ENCODE results near the gene CMSS1.
A peak's percentile ranks its signal among the peaks of the same experiment; 100 is the strongest.
"Not testable (repeated sequence)": the region's sequence is repeated elsewhere in the genome, so short reads cannot be mapped to it uniquely, and the experiment has no call there.

CMSS1 gene

DNA sequence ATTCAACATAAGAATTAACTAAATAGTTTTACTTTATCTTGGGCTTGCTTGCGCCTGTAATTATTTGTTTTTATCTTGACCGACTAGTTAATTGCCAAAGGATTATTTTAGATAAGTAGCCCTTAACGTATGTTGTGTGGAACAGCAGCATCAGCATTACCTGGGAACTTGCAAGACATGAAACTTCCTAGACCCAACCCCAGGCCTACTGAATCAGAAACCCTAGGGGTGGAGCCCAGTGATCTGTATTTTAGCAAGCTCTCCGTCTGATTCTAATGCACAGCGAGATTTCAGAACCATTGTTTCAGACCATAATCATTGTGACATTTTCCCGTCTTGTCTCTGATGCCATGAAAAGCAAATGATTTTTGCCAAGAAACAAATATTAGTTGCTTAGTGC, 265.5 kb downstream of the CMSS1 start:
- DNase-seq (ENCODE audit: low spot score), result no peak

DNA sequence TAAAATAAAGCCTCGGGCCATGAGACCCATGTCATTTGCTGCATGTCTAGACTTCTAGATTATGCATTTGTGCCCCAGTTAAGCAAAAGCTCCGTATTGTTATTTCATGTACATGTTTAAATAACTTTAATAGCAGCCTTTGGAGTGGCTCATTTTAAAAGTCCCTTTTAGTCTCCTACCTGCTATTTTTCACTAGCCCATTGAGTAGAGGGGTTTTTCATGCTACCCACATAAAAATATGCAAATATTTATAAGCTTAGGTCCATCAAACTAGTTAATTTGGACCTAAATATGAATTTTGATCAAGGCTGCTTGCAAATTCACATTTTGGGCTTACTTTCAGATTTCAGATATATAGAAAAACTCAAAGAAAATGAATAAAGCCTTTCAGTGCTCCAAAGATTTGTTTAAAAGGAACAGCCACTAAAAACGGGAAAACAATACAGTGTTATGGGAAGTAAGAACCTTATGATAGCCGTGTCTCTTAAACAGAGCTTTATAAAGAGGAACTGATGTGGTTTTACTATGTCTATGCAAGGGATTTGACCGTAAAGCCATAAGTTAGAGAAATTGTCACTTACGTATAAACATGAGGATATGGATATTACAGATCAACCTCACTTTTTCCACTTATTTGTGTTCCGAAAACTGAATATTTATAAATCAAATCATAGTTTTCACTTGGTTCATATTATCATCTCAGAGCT, 266.6 kb downstream of the CMSS1 start:
- DNase-seq (ENCODE audit: low spot score), result no peak

DNA sequence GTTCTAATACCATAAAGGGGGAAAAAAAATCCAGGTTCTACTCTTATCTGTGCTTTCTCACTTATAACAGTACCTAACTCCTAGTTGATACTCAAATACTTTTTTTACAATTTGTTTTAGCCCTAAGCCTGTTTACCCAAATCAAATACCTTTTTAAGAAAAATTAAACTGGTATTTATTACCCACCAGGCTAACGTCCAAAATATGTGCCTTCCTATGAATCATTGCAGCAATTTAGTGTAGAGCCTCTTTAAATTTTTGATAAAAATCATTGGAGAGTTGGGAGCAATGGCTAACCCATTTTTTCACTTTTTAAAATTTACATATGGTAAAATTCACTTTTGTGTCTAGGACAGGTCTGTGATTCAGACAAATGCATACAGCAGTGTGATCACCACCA, 268.7 kb downstream of the CMSS1 start:
- no peak for DNase-seq (ENCODE audit: low spot score)

DNA sequence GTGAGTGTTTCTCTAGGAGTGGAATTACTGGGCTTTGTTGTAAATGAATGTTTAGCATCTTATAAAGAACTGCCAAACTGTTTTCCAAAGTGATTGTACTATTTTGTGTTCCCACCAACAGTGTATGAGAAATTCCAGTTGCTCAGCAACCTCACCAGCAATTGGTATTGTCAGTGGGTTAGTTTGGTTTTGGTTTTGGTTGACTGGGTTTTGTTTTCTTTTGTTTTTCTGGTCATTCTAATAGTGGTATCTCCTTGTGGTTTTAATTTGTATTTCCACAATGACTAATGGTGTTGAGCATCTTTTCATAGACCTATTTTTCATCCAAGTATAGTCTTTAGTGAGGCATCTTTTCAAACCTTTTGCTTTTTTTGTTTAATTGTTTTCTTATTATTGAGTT, 269.5 kb downstream of the CMSS1 start:
- peak; percentile 35 for DNase-seq (ENCODE audit: low spot score)

DNA sequence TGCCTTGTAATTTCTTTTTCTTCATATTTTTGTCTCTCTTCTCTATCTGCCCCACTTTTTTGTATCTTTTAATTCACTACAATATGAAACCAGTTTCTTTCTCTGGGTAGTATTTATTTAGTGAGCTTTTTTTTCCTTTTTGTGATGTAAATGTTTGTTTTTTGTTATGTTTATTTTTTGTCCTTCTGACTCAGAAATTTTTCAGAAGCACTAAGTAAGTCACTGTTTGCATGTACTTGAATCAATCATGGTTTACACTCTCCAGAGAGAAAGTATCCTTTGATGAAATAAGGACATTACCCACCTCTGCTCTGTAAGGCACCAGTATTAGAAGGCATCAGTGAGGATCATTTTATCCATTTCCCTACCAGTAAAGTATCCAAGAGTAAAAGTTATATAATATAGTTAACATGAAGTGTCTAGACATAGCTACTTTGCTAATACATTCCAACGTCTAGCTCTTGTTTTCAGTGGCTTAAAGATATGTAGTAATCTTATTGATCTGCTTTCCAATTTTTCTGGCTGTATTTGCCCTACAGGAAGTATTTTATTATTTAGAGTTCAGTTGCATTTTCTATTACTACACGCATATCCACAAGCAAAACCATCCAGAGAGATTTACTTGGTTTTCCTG, 271.2 kb downstream of the CMSS1 start:
- no peak for DNase-seq (ENCODE audit: low spot score)

DNA sequence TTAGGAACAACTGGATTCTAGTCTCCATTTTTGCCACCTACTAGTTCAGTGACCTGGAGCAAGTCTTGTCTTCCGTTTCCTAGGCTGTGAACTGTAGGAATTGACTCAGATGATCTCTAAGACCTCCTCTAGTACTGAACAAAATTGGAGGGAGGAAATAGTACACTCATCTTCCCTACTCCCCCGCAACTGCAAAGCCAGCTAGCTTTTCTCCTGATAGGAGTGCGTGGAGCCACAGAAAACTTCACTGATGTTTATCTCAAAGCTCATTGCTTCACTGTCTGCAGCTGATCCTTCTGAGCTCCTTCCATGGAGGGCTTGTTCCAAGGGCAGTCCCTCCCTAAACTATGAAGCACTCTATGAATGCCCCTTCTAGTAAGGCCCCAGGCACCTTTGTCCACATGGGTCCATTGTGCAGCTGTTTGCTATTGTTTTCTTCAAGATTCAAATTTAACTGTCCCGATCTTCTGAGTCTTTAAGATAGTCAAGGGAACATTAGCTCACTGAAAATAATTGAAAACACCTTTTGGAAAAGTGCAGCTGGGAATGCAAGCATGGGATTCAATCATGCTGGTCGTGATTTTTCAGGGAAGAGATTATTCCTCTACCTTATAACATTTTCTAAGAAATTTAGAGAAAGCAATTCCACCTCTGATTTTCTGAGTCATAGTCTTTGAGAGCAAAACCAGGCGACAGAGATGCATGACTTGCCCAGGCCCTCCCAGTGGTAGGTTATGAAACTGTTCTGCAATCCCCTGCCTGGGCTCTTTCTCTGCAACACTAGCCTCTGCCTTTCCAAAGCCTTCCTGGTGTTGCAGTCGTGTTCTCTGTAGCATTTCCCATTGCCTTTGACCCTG, 272.4 kb downstream of the CMSS1 start:
- peak; percentile 51 for DNase-seq (ENCODE audit: low spot score)

DNA sequence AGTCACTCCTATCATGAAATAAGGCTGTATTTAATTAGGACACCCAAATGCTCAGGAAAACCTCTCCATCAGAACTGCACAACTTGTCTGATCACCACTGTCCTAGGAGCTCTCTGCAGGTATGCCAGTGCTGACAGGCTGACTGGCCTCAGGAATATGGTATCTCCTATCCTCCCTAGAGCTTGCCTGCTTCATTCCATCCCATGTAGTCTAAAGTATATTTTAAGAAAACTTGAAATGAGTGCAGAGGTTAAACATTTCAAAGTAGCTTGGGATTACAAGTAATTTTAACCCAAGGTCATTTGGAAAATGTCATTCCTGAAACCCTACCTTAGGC, 273.0 kb downstream of the CMSS1 start:
- DNase-seq (ENCODE audit: low spot score), result no peak

DNA sequence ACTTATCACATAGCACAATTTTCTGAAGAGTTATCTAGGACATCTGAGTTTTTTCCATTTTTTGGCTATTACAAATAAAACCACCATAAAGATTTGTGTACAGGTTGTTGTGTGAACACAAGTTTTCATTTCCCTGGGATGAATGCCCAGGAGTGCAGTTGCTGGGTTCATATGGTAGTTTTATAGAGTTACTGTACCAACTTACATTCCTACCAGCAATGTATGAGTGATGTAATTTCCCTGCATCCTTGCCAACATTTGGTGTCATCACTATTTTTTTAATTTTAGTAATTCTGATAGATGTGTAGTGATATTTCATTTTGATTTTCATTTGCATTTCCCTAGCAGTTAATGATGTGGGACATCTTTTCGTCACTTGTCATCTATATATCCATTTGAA, 276.2 kb downstream of the CMSS1 start:
- DNase-seq (ENCODE audit: low spot score), result no peak

DNA sequence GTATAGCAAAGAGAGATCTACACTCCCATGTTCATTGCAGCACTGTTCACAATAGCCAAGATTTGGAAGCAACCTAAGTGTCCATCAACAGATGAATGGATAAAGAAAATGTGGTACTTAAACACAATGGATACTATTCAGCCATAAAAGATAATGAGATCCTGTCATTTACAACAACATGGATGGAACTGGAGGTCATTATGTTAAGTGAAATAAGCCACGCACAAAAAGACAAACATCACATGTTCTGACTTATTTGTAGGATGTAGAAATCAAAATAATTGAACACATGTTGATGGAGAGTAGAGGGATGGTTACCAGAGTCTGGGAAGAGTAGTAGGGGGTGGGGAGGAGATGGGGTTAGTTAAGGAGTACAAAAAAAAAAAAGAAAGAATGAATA, 278.6 kb downstream of the CMSS1 start:
- DNase-seq (ENCODE audit: low spot score), result not testable (repeated sequence)

DNA sequence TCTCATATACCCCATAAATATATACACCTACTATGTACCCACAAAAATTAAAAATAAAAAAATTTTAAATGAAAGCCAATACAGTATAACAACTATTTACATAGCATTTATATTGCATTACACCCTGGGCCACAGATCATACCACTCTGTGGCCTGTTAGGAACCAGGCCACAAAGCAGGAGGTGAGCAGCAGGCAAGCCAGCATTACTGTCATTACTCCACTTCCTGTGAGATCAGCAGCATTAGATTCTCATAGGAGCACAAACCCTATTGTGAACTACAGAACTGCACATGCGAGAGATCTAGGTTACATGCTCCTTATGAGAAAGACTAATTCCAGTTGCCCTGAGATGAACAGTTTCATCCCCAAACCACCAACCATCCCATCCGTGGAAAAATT, 279.2 kb downstream of the CMSS1 start:
- DNase-seq (ENCODE audit: low spot score), result no peak

DNA sequence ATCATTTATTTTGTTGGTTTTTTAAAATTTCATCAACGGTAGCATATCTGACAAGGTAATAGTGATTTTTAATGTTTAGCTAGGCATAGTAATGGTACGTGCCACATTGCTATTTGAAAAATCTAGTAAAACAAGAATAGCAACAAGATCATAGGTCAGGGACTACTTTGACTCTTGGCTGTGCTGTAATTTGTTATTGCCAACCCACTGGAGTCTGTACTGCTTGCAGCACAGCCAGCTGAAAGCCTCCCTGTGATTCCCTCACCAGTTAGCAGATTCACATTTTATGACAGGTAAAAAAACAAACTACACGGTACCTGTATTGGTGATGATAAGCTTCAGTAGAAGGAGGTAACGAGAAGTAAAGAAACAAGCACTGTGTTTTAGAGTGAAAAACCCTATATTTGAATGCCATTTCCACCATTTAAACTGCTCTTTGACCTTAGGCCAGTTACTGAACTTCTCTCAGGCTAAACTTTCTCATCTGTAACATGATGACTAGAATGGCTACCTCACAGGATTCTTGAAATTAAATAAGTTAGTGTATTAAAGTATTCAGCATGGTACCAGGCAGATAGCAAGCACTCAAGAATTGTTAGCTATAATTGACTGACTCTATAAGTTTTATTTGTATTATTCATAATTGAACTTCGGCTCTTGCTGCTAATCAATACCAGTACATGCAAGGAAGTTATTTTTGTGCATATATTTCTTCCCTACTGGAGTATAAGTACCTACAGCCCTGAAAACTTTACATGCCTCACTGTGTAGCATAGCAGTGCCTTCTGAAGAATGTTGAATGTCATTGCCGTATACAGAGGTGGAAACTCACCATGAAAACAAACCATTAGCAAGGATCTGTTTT, 280.5 kb downstream of the CMSS1 start:
- no peak for DNase-seq (ENCODE audit: low spot score)

DNA sequence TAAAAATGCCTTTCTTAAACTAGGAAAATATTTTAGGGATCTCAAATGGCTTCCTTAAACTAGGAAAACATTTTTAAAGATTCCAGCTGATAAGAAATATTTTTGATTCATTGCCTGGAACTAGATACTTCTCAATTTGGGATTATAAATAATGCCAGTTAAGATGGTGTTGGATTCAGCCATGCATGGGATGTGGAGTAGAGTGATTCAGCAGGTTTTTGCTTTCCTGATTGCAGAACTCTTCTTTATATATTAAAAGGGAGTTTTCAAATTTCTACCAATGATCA, 281.1 kb downstream of the CMSS1 start:
- DNase-seq (ENCODE audit: low spot score), result no peak

DNA sequence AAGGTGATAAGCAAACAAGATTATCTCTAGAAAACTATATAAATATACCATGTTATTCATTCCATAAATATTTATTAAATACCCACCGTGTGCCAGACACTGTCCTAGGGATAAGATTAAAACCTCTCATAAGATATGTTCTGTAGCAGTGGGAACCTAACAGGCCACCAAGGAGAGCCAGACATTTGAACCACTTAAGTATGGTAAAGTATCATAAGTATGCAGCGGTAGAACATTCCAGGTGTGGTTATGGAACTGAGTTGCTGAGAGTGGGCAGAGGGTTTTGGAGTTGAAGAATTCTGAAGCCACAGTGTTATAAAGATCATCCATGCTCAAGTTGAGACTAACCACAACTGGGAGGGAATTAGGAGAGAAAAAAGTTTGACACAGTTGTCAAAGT, 282.0 kb downstream of the CMSS1 start:
- DNase-seq (ENCODE audit: low spot score), result no peak

DNA sequence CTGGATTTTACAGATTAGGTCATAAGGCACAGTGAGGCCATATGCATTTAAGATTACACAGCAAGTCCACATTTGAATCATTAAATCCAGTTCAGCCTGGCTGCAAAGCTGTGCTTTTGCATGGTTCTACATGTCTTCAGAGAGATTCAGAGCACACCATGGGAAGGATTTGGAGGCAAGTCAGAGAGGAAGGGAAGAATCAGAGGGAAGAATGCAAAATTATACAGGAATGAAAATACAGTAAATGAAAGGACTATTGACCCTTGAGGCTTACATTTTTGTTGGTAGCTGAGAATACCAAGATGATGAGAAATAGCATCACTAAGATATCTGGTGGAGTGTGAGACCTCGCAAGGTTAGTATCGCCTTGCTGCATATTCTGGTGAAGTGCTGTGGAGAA, 282.8 kb downstream of the CMSS1 start:
- peak; percentile 46 for DNase-seq (ENCODE audit: low spot score)

DNA sequence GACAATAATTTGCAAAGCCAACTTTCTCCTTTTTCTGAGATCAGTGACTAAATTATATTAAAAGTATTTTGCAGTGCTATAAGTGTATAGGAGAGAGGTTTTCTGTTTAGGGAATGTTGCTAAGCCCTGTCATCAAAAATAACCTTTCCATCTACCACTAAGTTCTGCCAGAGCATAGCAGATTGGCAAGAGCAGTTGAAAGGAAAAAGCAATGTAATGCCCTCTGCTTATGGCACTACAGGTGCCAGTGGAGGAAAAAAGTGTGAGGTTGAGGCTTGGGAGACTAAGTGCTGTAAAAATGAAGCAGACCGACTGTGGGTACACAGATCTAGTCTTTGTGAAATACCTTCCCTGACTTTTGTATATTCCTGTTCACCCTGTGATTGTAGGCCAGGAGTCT, 285.1 kb downstream of the CMSS1 start:
- no peak for DNase-seq (ENCODE audit: low spot score)

DNA sequence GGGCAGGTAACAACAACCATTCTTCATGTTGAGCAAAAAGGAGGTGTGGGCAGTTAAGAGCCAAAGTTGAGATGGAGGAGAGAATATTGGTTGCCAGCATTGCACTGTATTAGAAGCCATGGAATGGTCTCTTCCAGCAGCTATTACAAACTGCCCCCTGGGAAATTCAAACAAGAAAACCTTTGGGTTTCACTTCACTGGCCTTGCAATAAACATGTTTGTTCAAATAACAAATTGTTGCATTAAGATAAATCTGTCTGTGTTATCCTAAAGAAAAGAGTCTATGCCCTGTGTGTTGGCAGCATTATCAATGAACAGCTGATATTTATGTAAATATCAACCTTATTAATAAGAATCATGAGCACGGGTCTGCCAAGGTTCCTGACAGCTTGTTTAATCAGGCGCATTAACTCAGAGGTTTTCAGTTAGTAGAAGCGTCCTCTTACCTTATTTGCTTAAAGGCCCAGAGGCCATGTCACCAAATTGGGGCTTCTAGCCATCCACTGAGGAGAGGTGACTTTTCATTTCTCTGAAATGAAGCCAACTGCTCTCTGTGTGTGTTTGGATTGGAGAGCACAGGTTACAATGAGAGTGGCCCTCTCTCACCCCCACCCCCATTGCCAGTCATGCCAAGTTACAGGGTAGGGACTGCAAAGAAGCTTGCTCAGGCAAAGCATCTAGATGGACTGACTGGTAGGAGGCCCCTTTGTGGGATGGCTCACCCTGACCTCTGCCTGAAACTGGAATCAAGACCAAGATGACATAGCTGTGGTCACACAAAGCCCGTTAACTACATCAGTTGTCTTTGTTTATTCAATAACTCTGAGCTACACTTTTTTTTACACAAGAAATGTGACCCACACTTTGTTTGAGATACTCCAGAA, 286.1 kb downstream of the CMSS1 start:
- peak; percentile 40 for DNase-seq (ENCODE audit: low spot score)

DNA sequence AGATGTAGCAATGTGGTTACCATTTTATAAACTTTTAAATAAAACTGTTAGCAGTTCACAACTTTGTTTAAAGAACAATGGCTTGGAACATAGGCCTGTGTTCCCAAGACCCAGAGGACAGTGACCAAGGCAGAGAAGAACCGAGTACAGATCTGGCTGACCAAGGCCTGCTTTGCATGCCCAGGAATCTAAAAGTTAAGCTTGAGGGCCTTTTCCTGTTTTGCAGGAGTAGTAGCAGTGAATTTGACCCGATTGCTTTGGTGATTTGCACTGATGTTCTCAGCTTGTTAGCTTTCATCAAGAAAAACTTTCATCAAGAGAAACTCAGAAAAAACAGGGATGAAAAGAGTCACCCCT, 286.8 kb downstream of the CMSS1 start:
- no peak for DNase-seq (ENCODE audit: low spot score)

DNA sequence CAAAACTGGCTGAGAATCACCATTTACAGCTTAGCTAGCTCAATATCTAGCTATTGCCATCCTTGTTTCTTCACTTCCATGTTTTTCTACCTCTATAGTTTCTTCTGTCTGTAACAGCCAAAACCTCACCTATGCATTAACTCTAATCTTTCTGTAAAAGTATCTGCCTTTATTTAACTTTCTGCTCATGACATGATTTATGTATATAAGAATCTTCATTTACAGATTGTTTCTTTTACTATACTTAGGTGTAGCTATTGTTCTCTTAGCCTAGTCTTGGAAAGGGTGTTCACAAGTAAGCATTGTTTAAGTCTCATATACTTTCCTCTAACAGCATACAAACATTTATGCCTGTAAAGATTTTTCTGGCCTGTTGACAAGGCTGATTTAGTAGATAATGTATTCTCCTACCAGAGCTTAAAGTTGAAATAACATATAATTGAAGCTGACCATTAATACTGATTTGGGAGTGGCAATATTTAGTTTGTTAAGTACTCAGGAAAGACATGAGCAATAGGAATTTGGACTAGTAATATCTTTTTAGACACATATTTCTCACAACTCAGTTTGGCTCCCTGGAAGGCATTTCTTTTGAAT, 287.3 kb downstream of the CMSS1 start:
- no peak for DNase-seq (ENCODE audit: low spot score)

DNA sequence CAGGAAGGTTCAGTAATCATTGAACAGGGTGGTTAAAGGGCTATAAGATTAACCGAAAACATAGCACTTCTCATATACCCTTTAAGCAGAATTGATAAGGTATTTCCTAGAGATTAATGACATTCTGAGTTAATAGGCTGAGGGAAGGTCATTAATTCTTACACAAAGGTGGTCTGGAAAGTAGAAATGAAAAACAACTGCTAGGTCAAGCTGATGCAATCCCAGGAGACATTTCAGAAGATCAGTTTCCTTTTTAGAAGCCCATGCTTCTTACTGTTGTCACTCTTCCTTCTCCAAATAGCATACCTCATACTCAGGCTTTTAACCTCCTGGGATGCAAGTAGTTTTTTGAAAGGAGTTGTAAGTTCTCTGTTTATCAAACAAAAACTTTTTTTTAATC, 287.8 kb downstream of the CMSS1 start:
- DNase-seq (ENCODE audit: low spot score), result no peak

DNA sequence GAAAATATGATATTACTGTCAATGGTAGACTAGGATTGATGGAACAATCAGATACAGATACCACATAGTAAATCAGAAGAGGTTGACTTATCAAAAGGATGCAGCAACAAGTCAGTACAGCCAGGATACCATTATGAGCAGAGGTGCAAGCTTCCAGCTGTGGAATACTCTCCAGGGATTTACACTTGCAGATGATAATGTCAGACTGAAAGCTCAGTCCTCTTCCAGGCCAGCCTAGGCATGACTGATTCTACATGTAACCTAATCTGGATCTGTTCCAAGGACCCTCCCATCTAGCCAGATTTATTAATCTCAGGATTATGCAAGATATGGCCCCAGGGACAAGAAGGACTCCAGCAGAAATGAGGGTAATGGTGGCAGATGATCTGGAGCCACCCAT, 288.4 kb downstream of the CMSS1 start:
- DNase-seq (ENCODE audit: low spot score), result no peak

DNA sequence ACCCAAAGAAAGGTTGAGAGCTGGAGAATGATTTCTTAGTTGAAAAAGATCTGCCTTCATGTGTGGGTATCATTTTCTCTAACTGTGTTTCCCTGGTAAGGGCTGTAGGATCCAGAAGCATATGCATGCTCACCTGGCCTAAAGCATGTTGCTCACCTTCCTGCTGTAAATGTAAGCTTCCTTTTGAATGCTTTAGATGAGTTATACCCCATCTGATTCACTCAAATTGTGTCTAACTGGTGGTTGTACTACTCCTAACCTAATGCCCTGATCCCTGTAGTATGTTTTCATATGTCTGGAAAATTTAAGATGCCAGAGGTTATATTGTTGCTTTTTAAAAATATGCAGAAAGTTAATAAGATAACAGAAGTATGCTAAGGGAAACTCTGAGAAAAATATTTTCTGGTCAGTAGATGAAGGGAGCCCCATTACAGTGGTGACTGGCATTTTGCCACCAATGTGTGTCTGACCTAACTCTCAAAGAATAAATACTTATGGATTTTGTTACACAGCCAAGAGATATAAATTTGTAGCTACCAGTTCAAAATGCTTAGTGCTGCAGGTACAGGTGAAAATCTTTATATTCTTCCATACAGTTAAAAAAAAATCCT, 289.0 kb downstream of the CMSS1 start:
- no peak for DNase-seq (ENCODE audit: low spot score)

All from AG08395 (cell line).